CD4-positive, alpha-beta T cell treated with Interleukin-12 subunit alpha and Interleukin-12 subunit beta, for 1 hour (primary cell): ENCODE measurements around the gene PPP2R3B.
"Not testable (repeated sequence)": the region's sequence is repeated elsewhere in the genome, so short reads cannot be mapped to it uniquely, and the experiment has no call there.

ENCODE experiments used
- DNase-seq: peaks from one replicate; pipeline ENCODE4 v3.0.0-alpha.2; 2020

The PPP2R3B gene

DNA sequence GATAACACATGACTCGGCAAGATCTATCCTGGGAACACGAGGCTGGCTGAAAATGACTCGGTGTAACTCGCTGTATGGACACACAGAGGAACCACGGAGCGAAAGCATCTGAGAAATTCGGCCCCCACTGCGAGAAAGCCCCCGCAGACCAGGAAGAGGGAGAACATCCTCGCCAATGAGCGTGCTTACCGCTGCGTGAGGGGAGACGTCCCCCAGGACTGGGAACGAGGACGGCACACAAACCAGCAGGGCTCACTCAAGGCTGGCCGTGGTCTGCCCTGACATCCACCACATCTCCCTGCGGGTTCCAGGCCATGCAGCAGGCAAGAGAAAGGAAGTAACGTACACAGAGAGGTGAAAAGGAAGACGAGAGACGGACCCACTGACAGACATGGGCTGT, 50.5 kb downstream of the PPP2R3B start:
- no peak for DNase-seq

DNA sequence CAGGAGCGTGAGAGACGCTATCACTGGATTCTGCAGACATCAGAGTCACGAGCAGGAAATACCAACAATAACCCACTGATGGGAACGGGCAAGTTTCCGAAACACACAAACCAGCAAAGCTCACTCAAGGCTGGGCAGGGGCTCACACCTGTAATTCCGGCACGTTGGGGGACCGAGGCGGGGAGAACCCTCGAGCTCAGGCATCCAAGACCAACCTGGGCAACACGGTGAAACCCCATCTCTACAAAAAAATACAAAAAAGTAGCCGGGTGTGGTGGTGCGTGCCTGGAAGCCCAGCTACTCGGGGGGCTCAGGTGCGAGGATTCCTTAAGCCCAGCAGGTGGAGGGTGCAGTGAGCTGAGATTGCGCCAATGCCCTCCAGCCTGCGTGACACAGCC, 51.0 kb downstream of the PPP2R3B start:
- DNase-seq, result no peak

DNA sequence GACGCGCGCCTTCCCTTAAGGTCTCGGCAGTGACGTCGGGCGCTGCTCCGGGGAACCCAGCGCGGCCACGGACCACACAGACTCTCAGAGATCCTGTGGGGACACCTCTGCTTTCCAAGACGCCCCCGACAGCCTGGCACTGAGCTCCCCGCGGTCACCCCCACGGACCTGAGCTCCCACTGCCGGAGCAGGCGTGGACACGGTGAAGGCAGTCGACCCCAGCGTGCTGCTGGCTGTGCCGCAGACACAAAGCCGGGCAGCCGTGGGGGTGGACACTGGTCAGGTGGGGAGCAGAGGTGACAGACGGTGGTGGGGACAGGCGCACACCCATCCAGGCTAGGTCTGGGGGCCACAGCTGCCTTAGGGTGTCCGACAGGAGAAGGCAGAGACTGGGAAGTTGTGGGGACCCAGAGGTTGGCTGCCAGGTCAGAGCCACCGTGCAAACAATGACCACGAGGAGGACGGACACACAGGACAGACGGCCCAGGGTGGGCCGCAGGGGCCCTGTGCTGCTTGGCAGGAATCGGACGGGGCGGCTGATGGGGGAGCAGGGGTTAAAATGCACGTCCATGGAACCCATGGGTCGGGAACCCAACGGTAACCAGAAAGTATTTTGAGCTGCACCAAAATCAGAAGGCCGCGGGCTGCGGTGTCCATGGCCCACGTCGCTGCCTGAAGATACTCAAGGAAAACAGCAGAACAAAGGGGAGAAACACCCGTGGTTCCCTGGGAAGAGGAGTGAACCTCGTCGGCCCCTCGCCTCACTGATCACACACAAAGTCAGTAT, 51.5 kb downstream of the PPP2R3B start:
- no peak for DNase-seq

DNA sequence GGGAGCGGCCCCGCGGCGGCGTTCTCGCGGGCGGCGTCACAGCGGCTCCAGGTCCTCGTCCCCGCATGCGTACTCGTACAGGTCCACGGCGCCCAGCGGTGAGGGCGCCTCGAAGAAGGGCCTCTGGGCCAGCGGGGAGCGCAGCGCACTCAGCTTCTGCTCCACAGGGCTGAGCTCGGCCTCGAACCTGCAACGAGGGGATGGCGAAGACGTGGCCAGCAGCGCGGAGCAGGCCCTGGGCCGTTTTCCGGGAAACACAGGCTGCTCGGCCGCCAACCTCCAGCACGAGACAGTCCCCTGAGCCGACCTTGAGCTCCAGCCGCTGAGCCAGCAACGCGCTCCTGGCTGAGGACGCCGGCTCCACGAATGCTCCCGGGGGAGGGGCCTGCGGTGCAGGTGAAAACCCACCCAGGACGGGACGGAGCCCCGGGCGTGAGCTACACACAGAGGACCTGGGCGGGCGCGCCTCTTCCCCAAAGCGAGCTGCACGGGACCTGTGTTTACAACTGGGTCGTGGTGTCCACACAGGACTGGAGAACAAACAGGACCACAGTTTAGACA, 52.3 kb downstream of the PPP2R3B start:
- no peak for DNase-seq

DNA sequence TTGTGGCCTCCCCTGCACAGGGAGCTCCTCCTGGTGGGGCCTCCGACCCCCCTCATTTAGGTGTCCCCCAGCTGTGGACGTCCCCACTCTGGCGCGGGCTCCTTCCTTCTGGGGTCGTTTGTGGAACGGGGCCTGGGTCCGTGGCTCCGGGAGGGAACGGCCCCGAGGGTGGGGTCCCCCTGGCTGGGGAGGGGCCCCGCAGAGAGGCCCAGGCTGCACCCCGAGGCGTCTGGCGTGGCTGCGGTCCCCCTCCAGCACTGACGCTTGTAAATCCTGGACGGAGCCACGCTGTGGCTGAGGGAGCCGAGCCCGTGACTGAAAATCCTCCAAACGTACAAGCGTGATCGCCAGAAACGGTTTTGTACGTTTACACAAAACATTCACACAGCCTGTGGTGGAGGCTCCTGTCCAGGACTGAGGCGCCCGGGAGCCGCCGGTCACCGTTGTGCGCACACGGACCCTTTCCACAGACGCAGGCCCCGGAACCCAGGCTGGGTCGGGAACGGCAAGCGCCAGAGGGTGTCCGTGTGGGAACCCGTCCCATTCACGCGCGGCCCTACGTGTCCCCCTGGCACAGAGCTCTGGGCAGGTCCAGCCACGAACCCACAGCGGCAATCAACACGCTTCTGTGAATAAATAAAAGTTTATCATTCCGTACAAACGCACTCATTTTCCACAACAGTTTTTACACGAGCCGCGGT, 52.9 kb downstream of the PPP2R3B start:
- no peak for DNase-seq

DNA sequence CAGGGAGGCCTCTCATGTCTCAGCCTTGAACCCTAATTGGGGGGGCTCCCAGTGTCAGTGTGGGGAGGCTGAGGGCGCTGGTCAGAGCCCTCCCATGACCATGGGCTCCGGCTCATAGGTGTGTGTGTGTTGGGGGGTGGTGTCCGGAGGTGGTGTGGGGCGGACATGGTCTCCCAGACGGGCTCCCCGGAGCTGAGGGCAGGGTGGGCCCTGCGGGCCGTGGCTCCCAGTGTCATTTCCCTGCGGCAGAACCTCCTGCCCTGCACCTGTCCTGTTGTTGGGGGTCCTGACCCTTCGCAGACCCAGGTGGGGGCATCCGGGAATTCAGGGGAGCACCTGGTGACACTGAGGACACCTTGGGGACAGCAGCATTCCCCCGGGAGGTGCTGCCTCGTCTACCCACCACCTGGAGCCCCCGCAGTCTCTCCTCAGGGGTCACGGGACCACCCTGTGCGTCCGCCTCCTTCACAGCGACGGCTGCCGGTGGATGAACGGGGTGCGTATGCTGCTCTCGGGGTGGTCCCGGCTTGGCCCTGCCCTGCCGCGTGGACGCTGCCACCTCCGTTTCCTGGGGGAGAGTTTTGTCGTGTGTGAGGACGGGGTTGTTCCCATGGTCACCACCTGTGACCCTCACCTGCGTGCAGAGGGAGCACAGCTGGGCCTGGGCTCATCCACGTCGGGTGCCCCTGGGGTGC, 53.6 kb downstream of the PPP2R3B start:
- no peak for DNase-seq

DNA sequence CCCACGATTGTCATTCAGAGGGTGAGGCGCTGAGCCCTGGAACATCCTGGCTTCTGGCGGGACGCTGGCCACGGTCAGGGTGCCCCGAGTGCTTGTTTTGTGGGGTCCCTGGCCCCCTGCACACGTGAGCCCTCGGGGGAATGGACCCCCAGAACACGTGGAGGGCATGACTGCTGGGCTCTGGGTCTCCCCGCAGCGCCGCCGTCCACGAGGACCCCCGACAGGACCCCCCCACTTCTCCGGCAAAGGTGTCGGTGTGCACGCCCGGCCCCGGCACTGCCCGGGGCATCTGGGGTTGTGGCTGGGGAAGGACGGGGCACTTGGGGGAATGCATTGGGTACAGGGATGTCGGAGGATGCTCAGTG, 54.2 kb downstream of the PPP2R3B start:
- DNase-seq, result no peak

DNA sequence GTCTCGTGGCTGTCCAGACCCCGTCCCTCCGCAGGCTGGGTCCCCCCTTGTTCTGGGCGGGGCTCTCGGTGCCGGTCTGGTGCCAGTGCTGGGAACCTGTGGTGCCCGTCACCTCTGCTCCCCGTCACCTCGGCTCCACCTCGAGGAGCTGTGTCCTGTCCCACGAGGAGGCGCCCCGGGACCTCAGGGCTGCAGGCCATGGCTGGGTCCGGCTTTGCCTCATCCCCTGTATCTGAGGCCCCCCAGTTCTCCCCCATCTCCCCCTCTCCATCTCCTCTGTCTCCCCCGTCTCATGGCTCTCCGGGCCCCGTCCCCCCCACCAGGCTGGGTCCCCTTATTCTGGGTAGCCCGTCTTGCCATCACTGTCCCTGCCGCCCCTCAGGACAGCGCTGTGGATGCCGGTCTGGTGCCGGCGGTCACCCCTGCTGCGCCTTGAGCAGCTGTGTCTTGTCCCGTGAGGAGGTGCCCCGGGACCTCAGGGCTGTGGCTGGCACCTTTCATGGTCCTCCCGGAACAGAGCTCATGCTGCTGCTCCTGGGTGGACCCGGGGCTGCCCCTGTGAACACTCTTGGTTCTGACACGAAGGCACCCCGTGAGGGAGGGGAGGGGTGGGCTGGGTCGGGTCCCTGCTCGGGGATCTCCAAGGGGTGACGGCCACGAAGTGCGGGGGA, 54.7 kb downstream of the PPP2R3B start:
- DNase-seq, result no peak

DNA sequence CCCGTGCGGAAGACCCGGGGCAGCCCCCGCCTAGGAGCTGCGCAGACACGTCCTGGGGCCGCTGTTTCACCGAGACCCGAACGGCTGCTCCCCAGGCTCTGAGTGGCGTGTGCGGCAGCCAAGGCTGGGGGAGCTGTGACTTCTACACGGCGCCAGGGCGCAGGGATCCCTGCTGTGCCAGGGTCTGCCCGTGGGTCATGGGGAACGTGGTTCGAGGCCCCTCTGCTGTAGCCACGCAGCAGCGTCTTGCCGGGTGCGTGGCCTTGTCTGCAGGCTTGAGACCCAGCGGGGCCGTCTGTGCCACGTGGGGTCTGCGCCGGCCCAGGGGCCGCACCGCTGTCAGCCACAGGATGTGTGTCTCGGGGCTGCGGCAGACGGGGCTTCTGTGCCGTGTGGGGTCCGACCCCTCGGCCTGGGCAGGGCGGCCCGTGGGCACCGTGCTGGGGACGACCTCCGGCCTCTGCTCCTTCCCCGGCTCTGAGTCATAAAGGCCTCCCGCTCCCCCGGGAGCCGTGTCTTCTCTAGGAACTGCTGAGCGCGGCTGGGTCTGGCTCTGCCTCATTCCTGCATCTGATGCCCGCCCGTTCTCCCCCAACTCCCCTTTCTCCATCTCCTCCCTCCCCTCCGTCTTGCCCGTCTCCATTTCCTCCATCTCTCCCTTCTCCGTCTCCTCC, 55.4 kb downstream of the PPP2R3B start:
- no peak for DNase-seq

DNA sequence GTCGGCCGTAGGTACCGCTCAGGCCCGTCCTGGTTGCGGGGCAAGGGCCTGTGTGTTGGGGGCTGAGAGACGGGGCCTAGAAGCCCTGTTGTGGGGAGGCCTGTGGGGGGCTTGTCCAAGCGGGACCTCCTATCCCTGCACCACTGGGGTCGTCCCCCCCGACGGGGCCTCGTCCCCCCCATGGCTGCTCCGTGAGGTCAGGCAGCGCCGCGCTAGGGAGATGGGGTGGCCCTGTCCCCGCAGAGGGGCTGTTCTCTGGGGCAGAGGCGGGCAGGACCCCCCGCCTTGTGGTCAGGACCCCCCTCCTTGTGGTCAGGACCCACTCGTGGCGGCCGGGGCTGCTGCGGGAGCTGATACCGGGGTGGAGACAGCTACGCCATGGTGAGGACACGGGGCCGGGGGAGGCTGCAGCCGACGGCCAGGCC, 56.0 kb downstream of the PPP2R3B start:
- DNase-seq, result no peak

DNA sequence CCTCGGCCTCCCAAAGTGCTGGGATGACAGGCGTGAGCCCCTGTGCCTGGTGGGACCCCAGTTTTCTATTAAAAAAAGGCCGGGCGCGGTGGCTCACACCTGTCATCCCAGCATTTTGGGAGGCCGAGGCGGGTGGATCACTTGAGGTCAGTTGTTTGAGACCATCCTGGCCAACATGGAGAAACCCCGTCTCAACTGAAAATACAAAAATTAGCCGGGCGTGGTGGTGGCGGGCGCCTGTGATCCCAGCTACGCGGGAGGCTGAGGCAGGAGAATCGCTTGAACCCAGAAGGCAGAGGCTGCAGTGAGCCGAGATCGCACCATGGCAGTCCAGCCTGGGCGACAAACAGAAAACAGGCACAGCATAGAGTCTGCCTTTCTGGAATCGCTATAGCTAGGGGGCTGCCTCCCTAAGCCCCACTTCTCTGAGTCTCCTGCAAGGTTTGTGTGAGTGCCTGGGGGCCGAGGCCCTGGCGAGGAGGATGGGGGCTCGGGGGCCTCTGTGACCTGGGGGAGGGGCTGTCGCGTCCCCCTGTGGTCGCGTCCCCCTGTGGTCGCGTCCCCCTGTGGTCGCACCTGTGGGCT, 56.5 kb downstream of the PPP2R3B start:
- DNase-seq, result not testable (repeated sequence)

DNA sequence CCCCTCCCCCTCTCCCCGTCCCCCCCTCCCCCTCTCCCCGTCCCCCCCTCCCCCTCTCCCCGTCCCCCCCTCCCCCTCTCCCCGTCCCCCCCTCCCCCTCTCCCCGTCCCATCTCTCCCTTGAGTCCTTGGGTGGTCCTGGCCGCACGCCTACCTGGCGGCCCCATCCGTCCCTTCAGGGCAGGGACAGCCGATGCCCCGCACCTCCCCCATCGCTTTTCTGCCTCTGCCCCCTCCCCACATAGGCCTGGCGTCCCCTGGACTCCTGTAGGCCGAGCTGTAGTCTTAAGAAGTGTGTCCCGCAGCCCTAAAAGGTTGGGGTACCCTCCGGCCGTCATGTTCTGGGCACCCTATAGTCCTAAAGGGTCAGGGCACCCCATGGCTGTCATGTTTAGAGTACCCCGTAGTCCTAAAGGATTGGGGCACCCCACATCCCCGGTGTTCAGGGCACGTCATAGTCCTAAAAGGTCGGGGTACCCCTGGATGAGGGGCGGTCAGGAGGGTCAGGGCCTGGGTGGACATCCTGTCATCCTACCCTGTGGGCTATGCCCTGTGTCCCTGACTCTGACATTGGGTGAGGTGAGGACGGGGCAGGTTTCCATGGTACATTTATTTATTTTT, 57.3 kb downstream of the PPP2R3B start:
- no peak for DNase-seq

DNA sequence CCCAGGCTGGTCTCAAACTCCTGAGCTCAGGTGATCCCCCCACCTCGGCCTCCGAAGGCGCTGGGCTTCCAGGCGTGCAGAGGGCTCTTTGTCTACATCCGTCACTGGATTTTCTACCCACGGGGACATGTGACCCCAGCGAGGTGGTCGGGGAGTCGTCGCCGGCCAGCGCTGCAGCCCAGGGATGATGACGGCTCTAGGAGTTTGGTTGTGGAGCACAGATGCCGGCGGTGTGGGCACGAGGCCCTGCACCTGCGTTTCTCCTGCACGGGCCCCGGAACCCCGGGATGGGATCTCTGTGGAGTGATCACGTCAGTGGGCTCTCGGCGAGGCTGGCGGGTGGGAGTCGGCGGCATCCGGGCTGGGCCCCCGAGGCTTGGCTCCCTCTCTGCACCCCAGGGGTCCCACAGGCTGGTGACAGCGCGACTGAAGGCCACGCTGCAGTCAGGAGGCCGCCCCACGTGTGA, 59.0 kb downstream of the PPP2R3B start:
- DNase-seq, result no peak

DNA sequence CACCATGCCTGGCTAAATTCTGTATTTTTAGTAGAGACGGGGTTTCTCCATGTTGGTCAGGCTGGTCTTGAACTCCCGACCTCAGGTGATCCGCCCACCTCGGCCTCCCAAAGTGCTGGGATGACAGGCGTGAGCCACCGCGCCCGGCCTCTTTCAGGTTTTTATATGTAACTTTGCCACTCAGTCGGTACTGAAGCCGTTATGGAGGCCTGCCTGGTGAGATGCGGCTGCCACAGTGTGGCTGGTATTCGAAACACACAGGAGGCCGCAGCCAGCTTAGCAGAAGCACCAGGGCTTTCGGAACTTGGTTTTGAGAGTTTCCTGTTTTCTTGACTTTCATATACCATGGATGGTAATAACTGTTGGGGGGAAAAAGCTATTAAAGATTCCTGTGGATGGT, 62.0 kb downstream of the PPP2R3B start:
- not testable (repeated sequence) for DNase-seq

DNA sequence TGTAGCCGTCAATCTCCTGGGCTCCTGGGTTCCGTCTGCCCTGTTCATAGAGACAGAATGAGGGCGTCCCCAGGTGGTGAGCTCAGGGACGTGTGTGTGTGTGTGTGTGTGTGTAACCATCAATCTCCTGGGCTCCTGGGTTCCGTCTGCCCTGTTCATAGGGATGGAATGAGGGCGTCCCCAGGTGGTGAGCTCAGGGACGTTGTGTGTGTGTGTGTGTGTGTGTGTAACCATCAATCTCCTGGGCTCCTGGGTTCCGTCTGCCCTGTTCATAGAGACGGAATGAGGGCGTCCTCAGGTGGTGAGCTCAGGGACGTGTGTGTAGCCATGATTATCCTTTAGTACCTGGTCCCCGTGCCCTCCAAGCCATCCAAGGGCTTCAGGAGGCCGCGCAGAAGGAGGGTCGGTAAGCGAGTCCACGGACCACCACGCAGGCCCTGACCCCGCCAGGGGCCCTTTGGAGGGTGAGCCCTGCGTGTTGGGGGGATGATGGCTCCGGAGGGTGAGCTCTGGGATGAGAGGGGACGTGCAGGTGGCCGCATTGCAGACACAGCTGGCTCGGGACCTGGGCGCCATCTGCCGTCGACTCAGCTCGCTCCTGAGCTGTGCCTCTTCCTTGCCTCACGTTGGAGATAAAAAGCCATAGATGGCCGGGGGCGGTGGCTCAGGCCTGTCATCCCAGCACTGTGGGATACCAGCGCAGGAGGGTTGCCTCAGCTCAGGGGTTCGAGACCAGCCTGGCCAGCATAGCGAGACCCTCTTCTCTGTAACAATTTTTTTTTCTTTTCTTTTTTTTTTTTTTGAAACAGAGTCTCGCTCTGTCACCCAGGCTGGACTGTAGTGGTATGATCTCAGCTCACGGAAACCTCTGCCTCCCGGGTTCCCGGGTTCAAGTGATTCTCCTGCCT, 62.7 kb downstream of the PPP2R3B start:
- peak; percentile 47 for DNase-seq

DNA sequence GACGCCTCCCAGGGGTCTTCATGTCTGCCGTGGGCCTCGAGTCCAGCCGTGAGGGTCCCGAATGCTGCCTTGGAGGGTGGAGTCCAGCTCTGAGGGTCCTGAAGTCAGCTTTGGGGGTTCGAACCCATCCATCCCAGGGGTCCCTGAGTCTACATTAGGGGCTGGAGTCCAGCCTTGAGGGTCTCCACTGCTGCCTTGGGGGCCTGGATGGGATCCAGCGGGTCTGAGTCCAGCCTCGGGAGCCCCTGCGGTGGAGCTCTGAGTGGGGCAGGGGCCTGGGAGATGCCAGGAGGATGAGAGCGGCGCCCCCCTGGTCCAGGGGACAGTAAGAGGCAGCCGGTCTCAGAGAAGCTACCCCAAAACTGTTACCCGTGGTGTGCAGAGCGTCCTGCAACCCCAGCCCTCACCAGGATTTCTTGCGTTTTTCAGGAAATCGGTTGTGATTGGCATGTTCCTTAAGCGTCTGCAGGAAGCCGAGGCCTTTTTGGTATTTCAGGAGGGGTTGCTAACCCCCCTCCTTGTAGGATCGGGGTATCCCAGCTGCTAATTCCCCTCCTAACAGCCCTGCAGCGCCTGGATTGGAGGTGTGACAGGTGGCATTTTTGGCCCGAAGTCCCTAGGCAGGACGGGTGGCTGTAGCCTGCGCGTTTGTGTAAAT, 66.5 kb downstream of the PPP2R3B start:
- DNase-seq, result peak; percentile 16

DNA sequence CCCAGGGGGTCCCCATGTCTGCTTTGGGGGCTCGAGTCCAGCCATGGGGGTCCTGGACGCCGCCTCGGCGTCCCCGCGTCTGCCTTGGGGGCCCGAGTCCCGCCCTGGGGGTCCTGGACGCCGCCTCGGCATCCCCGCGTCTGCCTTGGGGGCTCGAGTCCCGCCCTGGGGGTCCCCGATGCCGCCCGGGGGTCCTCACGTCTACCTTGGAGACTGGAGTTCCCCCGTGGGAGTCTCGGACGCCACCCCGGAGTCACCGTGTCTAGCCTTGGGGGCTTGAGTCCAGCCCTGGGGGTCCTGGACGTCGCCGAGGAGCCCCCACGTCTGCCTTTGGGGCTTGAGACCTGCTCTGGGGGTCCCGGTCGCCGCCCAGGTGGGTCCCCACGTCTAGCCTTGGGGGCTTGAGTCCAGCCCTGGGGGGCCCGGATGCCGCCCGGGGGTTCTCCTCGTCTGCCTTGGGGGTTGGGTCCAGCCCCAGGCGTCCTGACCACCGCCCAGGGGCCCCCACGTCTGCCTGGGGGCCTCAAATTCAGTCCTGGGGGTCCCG, 67.1 kb downstream of the PPP2R3B start:
- no peak for DNase-seq

DNA sequence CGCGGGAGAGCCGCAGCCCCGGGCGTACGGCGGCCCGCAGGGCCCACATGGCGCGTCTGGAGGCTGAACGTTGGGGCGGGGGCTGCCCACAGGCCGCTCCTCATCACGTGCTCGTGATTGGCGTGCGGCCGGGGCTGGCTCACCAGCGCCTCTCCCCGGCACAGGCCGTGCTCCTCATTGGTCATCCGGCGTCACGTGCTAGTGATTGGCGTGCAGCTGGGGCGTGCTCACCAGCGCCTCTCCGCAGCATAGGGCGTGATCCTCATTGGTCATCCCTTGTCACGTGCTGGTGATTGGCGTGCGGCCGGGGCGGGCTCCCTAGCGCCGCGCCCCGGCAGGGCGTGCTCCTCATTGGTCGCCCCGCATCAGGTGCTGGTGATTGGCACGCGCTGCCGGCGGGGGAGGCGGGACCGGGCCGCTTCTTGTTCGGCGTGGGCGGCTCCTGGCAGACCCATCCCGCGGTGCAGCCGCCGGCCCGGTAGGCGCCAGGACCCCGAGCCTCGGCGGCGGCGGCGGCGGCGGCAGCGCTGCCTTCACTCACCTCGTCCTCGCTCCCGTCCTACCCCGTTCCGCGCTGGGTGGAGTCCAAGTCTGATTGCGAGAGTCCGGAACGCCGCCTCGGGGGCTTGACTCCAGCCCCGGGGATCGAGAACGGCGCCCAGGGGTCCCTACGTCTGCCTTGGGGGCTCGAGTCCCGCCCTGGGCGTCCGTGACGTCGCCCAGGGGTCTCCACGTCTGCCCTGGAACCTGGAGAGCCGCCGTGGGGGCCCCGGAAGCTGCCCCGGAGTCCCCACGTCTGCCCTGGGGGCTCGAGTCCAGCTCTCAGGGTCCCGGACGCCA, 67.7 kb downstream of the PPP2R3B start, which contains the start of gene GTPBP6:
TSS of gene GTPBP6 (minus strand) at position 58 of the 840 bp plus-strand sequence. CDS start at position 49, 9 bp downstream.
- peak; percentile 100 for DNase-seq
